Liver (tissue), 9 donors: Measurements from ENCODE around the gene AGBL5. TPM values are rescaled to one million over a fixed set of nuclear protein-coding genes. Genes with fewer than 3 reads are reported as not detected.

Experiments used
- DNase-seq: peaks from one replicate; pipeline ENCODE4 v3.0.0-alpha.2; 2017; ENCODE audit warnings: low spot score
- H3K27ac ChIP-seq, 2 donors: one replicate each; pipeline ENCODE4 v1.7.0; 2013; ENCODE audit warnings: inconsistent platforms in 2 of 2, low read length in 2 of 2, control low read depth in 1 of 2, low read depth in 1 of 2, mild to moderate bottlenecking in 1 of 2
- H3K27me3 ChIP-seq, 4 donors: one replicate each; pipeline versions ENCODE4 v1.6.1 to v1.7.0; 2013; ENCODE audit warnings: low read length in 3 of 4, inconsistent platforms in 1 of 4, mild to moderate bottlenecking in 1 of 4, moderate library complexity in 1 of 4; ENCODE audit not compliant: control insufficient read depth in 4 of 4, insufficient read depth in 4 of 4
- H3K36me3 ChIP-seq, 4 donors: one replicate each; pipeline versions ENCODE4 v1.6.1 to v1.7.0; 2013; ENCODE audit warnings: low read length in 3 of 4, mild to moderate bottlenecking in 3 of 4, low read depth in 1 of 4, moderate library complexity in 1 of 4; ENCODE audit not compliant: control insufficient read depth in 4 of 4, insufficient read depth in 3 of 4
- H3K4me1 ChIP-seq, 4 donors: one replicate each; pipeline versions ENCODE4 v1.6.1 to v1.7.0; 2013; ENCODE audit warnings: low read length in 3 of 4, mild to moderate bottlenecking in 3 of 4, moderate library complexity in 1 of 4; ENCODE audit not compliant: control insufficient read depth in 4 of 4, insufficient read depth in 4 of 4
- H3K4me3 ChIP-seq, 3 donors: one replicate each; pipeline versions ENCODE4 v1.6.1 to v1.7.0; 2013; ENCODE audit warnings: low read length in 3 of 3, control low read depth in 1 of 3, low read depth in 1 of 3, mild to moderate bottlenecking in 1 of 3
- H3K9ac ChIP-seq, 2 donors: one replicate each; pipeline ENCODE4 v1.7.0; 2013; ENCODE audit warnings: low read length in 2 of 2, mild to moderate bottlenecking in 2 of 2, moderate library complexity in 2 of 2, control low read depth in 1 of 2, low read depth in 1 of 2
- H3K9me3 ChIP-seq, 4 donors: one replicate each; pipeline versions ENCODE4 v1.6.1 to v1.7.0; 2013; ENCODE audit warnings: low read length in 3 of 4; ENCODE audit not compliant: control insufficient read depth in 4 of 4
- ATF3 ChIP-seq: IDR thresholded peaks from 2 replicates; pipeline ENCODE4 v1.6.1; 2016; ENCODE audit warnings: antibody characterized with exemption
- FOXA1 ChIP-seq: IDR thresholded peaks from 2 replicates; pipeline ENCODE4 v1.6.1; 2016; ENCODE audit warnings: antibody characterized with exemption
- FOXA2 ChIP-seq: IDR thresholded peaks from 2 replicates; pipeline ENCODE4 v1.6.1; 2016; ENCODE audit warnings: antibody characterized with exemption
- GABPA ChIP-seq, 2 donors: IDR thresholded peaks in 1 of 2; conservative IDR thresholded peaks in 1 of 2; 2 replicates each; pipeline ENCODE4 v1.6.1; 2016; ENCODE audit warnings: antibody characterized with exemption in 2 of 2, mild to moderate bottlenecking in 1 of 2, moderate library complexity in 1 of 2
- HNF4A ChIP-seq, 2 donors: conservative IDR thresholded peaks; 2 replicates each; pipeline ENCODE4 v1.6.1; 2016; ENCODE audit warnings: antibody characterized with exemption in 2 of 2, mild to moderate bottlenecking in 2 of 2
- HNF4G ChIP-seq: IDR thresholded peaks from 2 replicates; pipeline ENCODE4 v1.6.1; 2016; ENCODE audit warnings: antibody characterized with exemption
- JUND ChIP-seq, 2 donors: IDR thresholded peaks; 2 replicates each; pipeline ENCODE4 v1.6.1; 2016; ENCODE audit warnings: antibody characterized with exemption in 2 of 2
- MAX ChIP-seq: IDR thresholded peaks from 2 replicates; pipeline ENCODE4 v1.6.1; 2016; ENCODE audit warnings: antibody characterized with exemption
- NR2F2 ChIP-seq: IDR thresholded peaks from 2 replicates; pipeline ENCODE4 v1.6.1; 2016; ENCODE audit warnings: antibody characterized with exemption
- RAD21 ChIP-seq, 2 donors: IDR thresholded peaks; 2 replicates each; pipeline ENCODE4 v1.6.1; 2016; ENCODE audit warnings: antibody characterized with exemption in 2 of 2, mild to moderate bottlenecking in 2 of 2
- REST ChIP-seq: IDR thresholded peaks from 2 replicates; pipeline ENCODE4 v1.6.1; 2016; ENCODE audit warnings: antibody characterized with exemption, mild to moderate bottlenecking
- RXRA ChIP-seq, 2 donors: IDR thresholded peaks; 2 replicates each; pipeline ENCODE4 v1.6.1; 2017 to 2018; ENCODE audit warnings: antibody characterized with exemption in 2 of 2, mild to moderate bottlenecking in 1 of 2
- SP1 ChIP-seq: IDR thresholded peaks from 2 replicates; pipeline ENCODE4 v1.6.1; 2018; ENCODE audit warnings: antibody characterized with exemption, mild to moderate bottlenecking
- TAF1 ChIP-seq: conservative IDR thresholded peaks from 2 replicates; pipeline ENCODE4 v1.6.1; 2016; ENCODE audit warnings: antibody characterized with exemption, mild to moderate bottlenecking
- YY1 ChIP-seq: IDR thresholded peaks from 2 replicates; pipeline ENCODE4 v1.6.1; 2016; ENCODE audit warnings: antibody characterized with exemption, mild to moderate bottlenecking
- WGBS: extraction: QIAGEN DNeasy Blood & Tissue Kit; methylation state at CpG from one replicate; pipeline ENCODE4 v1.1.7; 2013; 5-methylcytosine and 5-hydroxymethylcytosine counted together
- polyA plus RNA-seq, 2 donors: library from polyadenylated mRNA; stranded (reverse) in 1 of 2; unstranded in 1 of 2; fragments of 200-250 nt in 1 of 2; fragments of >200 nt in 1 of 2; fragmentation: Nextera tagmentation in 1 of 2; extraction: Ambion mirVana in 1 of 2; gene quantifications; one replicate each; pipeline versions ENCODE4 v1.2.1 to v1.2.3, GENCODE V29; 2013 to 2015
- total RNA-seq, 2 donors: library from RNA; depleted of rRNA; stranded (reverse); fragments of >200 nt; gene quantifications; one replicate each; pipeline ENCODE4 v1.2.3, GENCODE V29; 2014
- donor health status: healthy.
- donor health status: healthy.
- donor health status: healthy.
- donor health status: healthy.
- donor health status: healthy.

The AGBL5 gene
- total and polyA plus RNA-seq, 4 donors: 3.2 to 9.0 (median 4.8) TPM

GRCh38 chr2:27065128-27065527 lies 13.7 kb downstream of the AGBL5 start:
- H3K27ac ChIP-seq: no peak overlapping the region

DNA sequence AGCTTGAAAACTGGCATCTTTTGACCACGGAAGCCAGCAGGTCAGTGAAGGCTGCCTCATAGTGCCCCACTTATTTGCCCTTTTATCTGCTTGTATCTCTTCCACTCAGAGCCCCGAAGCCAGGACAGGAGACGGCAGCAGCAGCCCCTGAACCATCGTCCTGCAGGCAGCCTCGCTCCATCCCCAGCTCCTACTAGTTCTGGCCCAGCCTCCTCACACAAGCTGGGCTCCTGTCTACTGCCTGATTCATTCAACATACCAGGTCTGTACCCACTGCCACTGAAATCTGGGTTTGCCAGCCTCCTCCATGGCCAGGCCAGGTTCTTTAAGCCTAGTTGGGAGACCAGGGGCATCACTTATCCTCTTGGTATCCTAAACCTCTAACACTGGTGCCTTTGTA lies 15.9 kb downstream of the AGBL5 start:
- 95% methylated on average over 5 of the region's 5 CpGs for WGBS
- H3K4me1 ChIP-seq: peaks cover 8 to 26% (median 19%) of the 10 kb centered on the region in 4 donors
- DNase-seq: no peak

More at GRCh38 chr2:27065128-27065527, 13.7 kb downstream of the AGBL5 start:
- peaks cover 0 to 15% (median 11%) of the 10 kb centered on the region in 4 donors for H3K36me3 ChIP-seq
- no peak overlapping the region for H3K9ac ChIP-seq
- WGBS: 87% methylated on average over 3 of the region's 3 CpGs
- DNase-seq: no peak
- H3K9me3 ChIP-seq: no peaks in the 10 kb centered on the region
- no peak overlapping the region for H3K4me3 ChIP-seq
- TF ChIP-seq SP1: no peak
- TF ChIP-seq TAF1: no peak
- TF ChIP-seq FOXA2: no peak
- TF ChIP-seq RXRA (IDR thresholded peaks at IDR 0.05): no peak
- TF ChIP-seq JUND (IDR thresholded peaks at IDR 0.05): no peak
- no peak for TF ChIP-seq GABPA (IDR thresholded peaks at IDR 0.05 in 1 of 2, conservative IDR thresholded peaks at IDR 0.05 in 1 of 2)
- no peak for TF ChIP-seq RAD21 (IDR thresholded peaks at IDR 0.05)
- TF ChIP-seq NR2F2: no peak
- no peaks in the 10 kb centered on the region for H3K27me3 ChIP-seq
- peaks cover 2 to 16% (median 7%) of the 10 kb centered on the region in 4 donors for H3K4me1 ChIP-seq

More for the DNA sequence above, 15.9 kb downstream of the AGBL5 start:
- Histone ChIP-seq H3K36me3 (peaks cover 0 to 15% (median 11%) of the 10 kb centered on the region in 4 donors), H3K27ac (no peak overlapping the region), H3K9me3 (no peaks in the 10 kb centered on the region), H3K27me3 (no peaks in the 10 kb centered on the region), H3K9ac (no peak overlapping the region), H3K4me3 (no peak overlapping the region)
- TF ChIP-seq YY1 (no peak), MAX (no peak), REST (no peak), NR2F2 (no peak), FOXA1 (no peak), HNF4A (conservative IDR thresholded peaks at IDR 0.05) (no peak), HNF4G (no peak), ATF3 (no peak)
